ENCODE results near the gene MRPL32. TPM values are rescaled to one million over a fixed set of nuclear protein-coding genes. Genes with fewer than 3 reads are reported as not detected.

MRPL32 gene
- total and polyA plus RNA-seq, 2 of the 13 experiments (the other 11 are each of a cell fraction or from before 2014, with no cell fraction given) = 39.0 to 81.2 TPM

- Histone ChIP-seq H4K20me1 (ENCODE audit: insufficient read depth, low read length) (peaks cover 20% of the 10 kb centered on the region), H3K36me3 (replicated peaks in 1 of 2; ENCODE audit: control insufficient read depth in 1 of 2, insufficient read depth in 2 of 2, low read length in 2 of 2) (peaks cover under 1 to 19% of the 10 kb centered on the region in 2 experiments; a peak in 4 of 5 replicates), H3K79me2 (ENCODE audit: insufficient read depth, low read length) (peaks cover 70% of the 10 kb centered on the region), H3K27ac (ENCODE audit: extremely low read length, insufficient read depth, low read length) (peak overlapping the region; percentile 76), H3K4me3 (replicated peaks in 1 of 3; ENCODE audit: insufficient read depth in 1 of 3, low read depth in 2 of 3, low read length in 3 of 3) (peak overlapping the region; percentile 79 to 97 (median 94)), H3K4me2 (ENCODE audit: low read depth, low read length) (peak overlapping the region; percentile 80), H3K9me3 (ENCODE audit: low read length) (no peaks in the 10 kb centered on the region), H3K27me3 (ENCODE audit: control insufficient read depth in 1 of 2, insufficient read depth in 2 of 2, low read length in 2 of 2) (no peaks in the 10 kb centered on the region; a peak in 1 of 5 replicates), H3K4me1 (ENCODE audit: insufficient read depth, low read length) (peaks cover 55% of the 10 kb centered on the region), H2AFZ (ENCODE audit: low read length) (no peak overlapping the region), H3K9ac (ENCODE audit: insufficient read depth, low read depth, low read length) (peak overlapping the region; percentile 91)
- POLR2A ChIA-PET = interaction anchor here (2.0 to 4.4 kb wide), 2 partner anchors 19 to 42 kb away, joined by 4 to 22 read pairs; partner anchors contain the start of gene C7orf25
- no peak for DNase-seq (ENCODE audit: low spot score)
- no peak for FAIRE-seq
- intact Hi-C loops (cut with micrococcal nuclease; ENCODE audit: unreplicated experiment) = no loop called here
- BruUV-seq (replicated peaks) = no TSS peak
- ATAC-seq = no peak
- WGBS (ENCODE audit: low lambda C conversion rate) = 2% methylated on average over 5 of the region's 5 CpGs
- TF ChIP-seq MED1 (CRISPR knock-in tag; IDR thresholded peaks at IDR 0.05) = peak; percentile 21; the same call in 1 of the 2 replicates
- TF ChIP-seq TBP (CRISPR knock-in tag; IDR thresholded peaks at IDR 0.05) = no peak
- in situ Hi-C loops (cut with HindIII; ENCODE audit: extremely low pct_ligation_motif_present, low pct_unique_long_range_greater_than_20kb) = no loop called here
- CTCF ChIA-PET (ENCODE audit: low intra/inter-chr PET ratio, low total read pairs) = no interaction called here
These were observed 1.3 kb upstream of the MRPL32 start for GRCh38 chr7:42930889-42931288.

GRCh38 chr7:42931447-42931833 lies 736 bp upstream of the MRPL32 start:
- no peak for FAIRE-seq

More at GRCh38 chr7:42931447-42931833, 736 bp upstream of the MRPL32 start:
- intact Hi-C loops (cut with micrococcal nuclease; ENCODE audit: unreplicated experiment) (no loop called here), in situ Hi-C loops (cut with HindIII; ENCODE audit: extremely low pct_ligation_motif_present, low pct_unique_long_range_greater_than_20kb) (no loop called here)
- peaks cover 20% of the 10 kb centered on the region for H4K20me1 ChIP-seq (ENCODE audit: insufficient read depth, low read length)
- no peaks in the 10 kb centered on the region for H3K9me3 ChIP-seq (ENCODE audit: low read length)
- 0% methylated on average over 11 of the region's 12 CpGs for WGBS (ENCODE audit: low lambda C conversion rate)
- ChIA-PET POLR2A (interaction anchor here (0.8 to 4.4 kb wide), 15 partner anchors 8 to 991 kb away, joined by 3 to 22 read pairs (median 4); partner anchors contain the start of gene C7orf25), CTCF (ENCODE audit: low intra/inter-chr PET ratio, low total read pairs) (no interaction called here)
- peaks cover 70% of the 10 kb centered on the region for H3K79me2 ChIP-seq (ENCODE audit: insufficient read depth, low read length)
- H3K27me3 ChIP-seq (ENCODE audit: control insufficient read depth in 1 of 2, insufficient read depth in 2 of 2, low read length in 2 of 2) = no peaks in the 10 kb centered on the region; a peak in 1 of 5 replicates
- H3K4me3 ChIP-seq (replicated peaks in 1 of 3; ENCODE audit: insufficient read depth in 1 of 3, low read depth in 2 of 3, low read length in 3 of 3) = peak overlapping the region; percentile 79 to 97 (median 94)
- BruUV-seq (replicated peaks) = TSS peak; percentile 75
- TF ChIP-seq ZNF83 (CRISPR knock-in tag; IDR thresholded peaks at IDR 0.05; ENCODE audit: borderline replicate concordance) (no peak), SNAPC2 (CRISPR knock-in tag; IDR thresholded peaks at IDR 0.05) (no peak), SOX5 (CRISPR knock-in tag; IDR thresholded peaks at IDR 0.05; ENCODE audit: borderline replicate concordance) (no peak), ZNF333 (CRISPR knock-in tag; IDR thresholded peaks at IDR 0.05; ENCODE audit: borderline replicate concordance) (0 out of 2 replicates have a peak, but pooled peaks have one; percentile 2)
- no peak for DNase-seq (ENCODE audit: low spot score)
- ATAC-seq = no peak
- peak overlapping the region; percentile 80 for H3K4me2 ChIP-seq (ENCODE audit: low read depth, low read length)
- H3K4me1 ChIP-seq (ENCODE audit: insufficient read depth, low read length) = peaks cover 55% of the 10 kb centered on the region
- peaks cover 2 to 20% of the 10 kb centered on the region in 2 experiments; a peak in 4 of 5 replicates for H3K36me3 ChIP-seq (replicated peaks in 1 of 2; ENCODE audit: control insufficient read depth in 1 of 2, insufficient read depth in 2 of 2, low read length in 2 of 2)
- H2AFZ ChIP-seq (ENCODE audit: low read length) = peak overlapping the region; percentile 73
- peak overlapping the region; percentile 76 for H3K27ac ChIP-seq (ENCODE audit: extremely low read length, insufficient read depth, low read length)
- H3K9ac ChIP-seq (ENCODE audit: insufficient read depth, low read depth, low read length) = peak overlapping the region; percentile 91
